ENCODE results near the gene KLHL41. TPM values are rescaled to one million over a fixed set of nuclear protein-coding genes. Genes with fewer than 3 reads are reported as not detected.

KLHL41 gene
- total RNA-seq, 1 donor from 2014 or later, result not detected

DNA sequence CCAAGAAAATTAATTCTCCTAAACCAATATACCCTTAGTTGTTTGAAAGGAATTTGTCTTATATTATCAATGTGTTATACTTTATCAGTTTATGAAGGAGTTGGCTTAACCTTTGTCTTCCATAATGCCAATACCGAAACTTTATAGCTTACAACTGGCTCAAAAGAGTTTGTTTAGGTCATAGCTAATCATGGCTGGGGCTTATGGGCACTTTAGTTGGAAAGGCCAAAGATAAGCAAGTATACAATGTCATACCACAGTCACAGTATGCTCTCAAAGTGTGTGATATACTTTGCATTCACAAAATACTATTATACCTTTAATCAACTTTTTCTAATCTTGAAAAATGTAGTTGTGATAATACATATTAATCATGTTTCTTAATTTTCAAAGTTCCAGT is 2.3 kb downstream of the KLHL41 start:
- H3K36me3 Mint-ChIP-seq (ENCODE audit: low read depth, unreplicated experiment), result no peaks in the 10 kb centered on the region
- H2AFZ ChIP-seq (ENCODE audit: low read depth, low read length), result no peak overlapping the region
- no peaks in the 10 kb centered on the region for H3K27me3 Mint-ChIP-seq (ENCODE audit: low read depth, unreplicated experiment)
- H3K27ac ChIP-seq (ENCODE audit: low read depth, low read length), result no peak overlapping the region
- H3K27me3 ChIP-seq (ENCODE audit: insufficient read depth, low read length), result no peaks in the 10 kb centered on the region
- H3K79me2 ChIP-seq (ENCODE audit: insufficient read depth, low read length), result no peaks in the 10 kb centered on the region
- H3K9me3 Mint-ChIP-seq (ENCODE audit: unreplicated experiment), result no peaks in the 10 kb centered on the region
- H3K27ac Mint-ChIP-seq (ENCODE audit: unreplicated experiment), result no peak overlapping the region
- peaks cover 10% of the 10 kb centered on the region for H3K4me1 ChIP-seq (ENCODE audit: insufficient read depth, low read length)
- H3K4me3 ChIP-seq (ENCODE audit: insufficient read depth, low read depth, low read length), result no peak overlapping the region
- H3K4me1 Mint-ChIP-seq (ENCODE audit: low read depth, unreplicated experiment), result peaks cover 1% of the 10 kb centered on the region
- no peak overlapping the region for H3K4me2 ChIP-seq (ENCODE audit: low read length)
- H3K36me3 ChIP-seq (ENCODE audit: insufficient read depth, low read length), result no peaks in the 10 kb centered on the region
- no peaks in the 10 kb centered on the region for H4K20me1 ChIP-seq (ENCODE audit: insufficient read depth, low read length)
- DNase-seq (ENCODE audit: low read depth), result no peak
- FAIRE-seq, result no peak
- H3K9me3 ChIP-seq (ENCODE audit: insufficient read depth, low read depth, low read length), result no peaks in the 10 kb centered on the region
- no peak overlapping the region for H3K4me3 Mint-ChIP-seq (ENCODE audit: unreplicated experiment)
- no peak overlapping the region for H3K9ac ChIP-seq (ENCODE audit: low read length)
- TF ChIP-seq, protein P1, sequence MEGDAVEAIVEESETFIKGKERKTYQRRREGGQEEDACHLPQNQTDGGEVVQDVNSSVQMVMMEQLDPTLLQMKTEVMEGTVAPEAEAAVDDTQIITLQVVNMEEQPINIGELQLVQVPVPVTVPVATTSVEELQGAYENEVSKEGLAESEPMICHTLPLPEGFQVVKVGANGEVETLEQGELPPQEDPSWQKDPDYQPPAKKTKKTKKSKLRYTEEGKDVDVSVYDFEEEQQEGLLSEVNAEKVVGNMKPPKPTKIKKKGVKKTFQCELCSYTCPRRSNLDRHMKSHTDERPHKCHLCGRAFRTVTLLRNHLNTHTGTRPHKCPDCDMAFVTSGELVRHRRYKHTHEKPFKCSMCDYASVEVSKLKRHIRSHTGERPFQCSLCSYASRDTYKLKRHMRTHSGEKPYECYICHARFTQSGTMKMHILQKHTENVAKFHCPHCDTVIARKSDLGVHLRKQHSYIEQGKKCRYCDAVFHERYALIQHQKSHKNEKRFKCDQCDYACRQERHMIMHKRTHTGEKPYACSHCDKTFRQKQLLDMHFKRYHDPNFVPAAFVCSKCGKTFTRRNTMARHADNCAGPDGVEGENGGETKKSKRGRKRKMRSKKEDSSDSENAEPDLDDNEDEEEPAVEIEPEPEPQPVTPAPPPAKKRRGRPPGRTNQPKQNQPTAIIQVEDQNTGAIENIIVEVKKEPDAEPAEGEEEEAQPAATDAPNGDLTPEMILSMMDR (IDR thresholded peaks at IDR 0.05; ENCODE audit: insufficient read depth, low read depth, low read length), result no peak
- TF ChIP-seq EZH2 (IDR thresholded peaks at IDR 0.05; ENCODE audit: insufficient read depth, low read length), result no peak

- no peaks in the 10 kb centered on the region for H3K36me3 ChIP-seq (ENCODE audit: insufficient read depth, low read length)
- no peak overlapping the region for H3K4me3 Mint-ChIP-seq (ENCODE audit: unreplicated experiment)
- peaks cover 1% of the 10 kb centered on the region for H3K4me1 Mint-ChIP-seq (ENCODE audit: low read depth, unreplicated experiment)
- no peak overlapping the region for H3K9ac ChIP-seq (ENCODE audit: low read length)
- H3K36me3 Mint-ChIP-seq (ENCODE audit: low read depth, unreplicated experiment), result no peaks in the 10 kb centered on the region
- DNase-seq (ENCODE audit: low read depth), result peak; percentile 14
- H4K20me1 ChIP-seq (ENCODE audit: insufficient read depth, low read length), result no peaks in the 10 kb centered on the region
- no peak for FAIRE-seq
- no peak overlapping the region for H2AFZ ChIP-seq (ENCODE audit: low read depth, low read length)
- no peaks in the 10 kb centered on the region for H3K9me3 Mint-ChIP-seq (ENCODE audit: unreplicated experiment)
- H3K27me3 Mint-ChIP-seq (ENCODE audit: low read depth, unreplicated experiment), result no peaks in the 10 kb centered on the region
- H3K27ac ChIP-seq (ENCODE audit: low read depth, low read length), result no peak overlapping the region
- no peak overlapping the region for H3K4me2 ChIP-seq (ENCODE audit: low read length)
- no peak overlapping the region for H3K4me3 ChIP-seq (ENCODE audit: insufficient read depth, low read depth, low read length)
- H3K9me3 ChIP-seq (ENCODE audit: insufficient read depth, low read depth, low read length), result no peaks in the 10 kb centered on the region
- no peak for TF ChIP-seq EZH2 (IDR thresholded peaks at IDR 0.05; ENCODE audit: insufficient read depth, low read length)
- TF ChIP-seq, protein P1 (IDR thresholded peaks at IDR 0.05; ENCODE audit: insufficient read depth, low read depth, low read length), result no peak
- H3K4me1 ChIP-seq (ENCODE audit: insufficient read depth, low read length), result peaks cover 5% of the 10 kb centered on the region
- no peak overlapping the region for H3K27ac Mint-ChIP-seq (ENCODE audit: unreplicated experiment)
- H3K79me2 ChIP-seq (ENCODE audit: insufficient read depth, low read length), result no peaks in the 10 kb centered on the region
- H3K27me3 ChIP-seq (ENCODE audit: insufficient read depth, low read length), result no peaks in the 10 kb centered on the region
These were observed 3.0 kb downstream of the KLHL41 start for GRCh38 chr2:169512525-169512924.

- H3K27ac ChIP-seq (ENCODE audit: low read depth, low read length), result no peak overlapping the region
These were observed 3.6 kb downstream of the KLHL41 start for GRCh38 chr2:169513094-169513493.

More at GRCh38 chr2:169513094-169513493, 3.6 kb downstream of the KLHL41 start:
- Histone ChIP-seq H3K4me2 (ENCODE audit: low read length) (no peak overlapping the region), H3K36me3 (ENCODE audit: insufficient read depth, low read length) (no peaks in the 10 kb centered on the region), H2AFZ (ENCODE audit: low read depth, low read length) (no peak overlapping the region), H4K20me1 (ENCODE audit: insufficient read depth, low read length) (no peaks in the 10 kb centered on the region), H3K9ac (ENCODE audit: low read length) (no peak overlapping the region), H3K4me1 (ENCODE audit: insufficient read depth, low read length) (peaks cover 4% of the 10 kb centered on the region), H3K79me2 (ENCODE audit: insufficient read depth, low read length) (no peaks in the 10 kb centered on the region), H3K4me3 (ENCODE audit: insufficient read depth, low read depth, low read length) (no peak overlapping the region), H3K27me3 (ENCODE audit: insufficient read depth, low read length) (no peaks in the 10 kb centered on the region), H3K9me3 (ENCODE audit: insufficient read depth, low read depth, low read length) (no peaks in the 10 kb centered on the region)
- no peak for TF ChIP-seq EZH2 (IDR thresholded peaks at IDR 0.05; ENCODE audit: insufficient read depth, low read length)
- TF ChIP-seq, protein P1 (IDR thresholded peaks at IDR 0.05; ENCODE audit: insufficient read depth, low read depth, low read length), result no peak
- Mint-ChIP-seq H3K27ac (ENCODE audit: unreplicated experiment) (no peak overlapping the region), H3K27me3 (ENCODE audit: low read depth, unreplicated experiment) (no peaks in the 10 kb centered on the region), H3K4me3 (ENCODE audit: unreplicated experiment) (no peak overlapping the region), H3K36me3 (ENCODE audit: low read depth, unreplicated experiment) (no peaks in the 10 kb centered on the region), H3K9me3 (ENCODE audit: unreplicated experiment) (no peaks in the 10 kb centered on the region), H3K4me1 (ENCODE audit: low read depth, unreplicated experiment) (peaks cover 1% of the 10 kb centered on the region)
- DNase-seq (ENCODE audit: low read depth) (no peak), FAIRE-seq (no peak)

All from astrocyte (in vitro differentiated cells and primary cell).